Neuronal stem cell (in vitro differentiated cells): Measurements from ENCODE around the gene HRH3.

ENCODE experiments used
- DNase-seq: peaks from one replicate; pipeline ENCODE4 v3.0.0-alpha.2; 2013; ENCODE audit warnings: low spot score
- H2AFZ ChIP-seq: one replicate; pipeline ENCODE4 v1.6.1; 2013; ENCODE audit warnings: mild to moderate bottlenecking, low read length, inconsistent platforms
- H2AK5ac ChIP-seq: 2 replicates; pipeline ENCODE4 v1.6.1; 2013; ENCODE audit warnings: low read depth, mild to moderate bottlenecking, inconsistent platforms, low read length, moderate library complexity, mixed read lengths
- H2BK120ac ChIP-seq: 2 replicates; pipeline ENCODE4 v1.6.1; 2013; ENCODE audit warnings: low read depth, mild to moderate bottlenecking, inconsistent platforms, low read length, moderate library complexity, mixed read lengths
- H2BK12ac ChIP-seq: one replicate; pipeline ENCODE4 v1.6.1; 2013; ENCODE audit warnings: low read length, inconsistent platforms
- H2BK15ac ChIP-seq: 2 replicates; pipeline ENCODE4 v1.6.1; 2013; ENCODE audit warnings: mild to moderate bottlenecking, low read length, inconsistent platforms, mixed read lengths
- H2BK5ac ChIP-seq: one replicate; pipeline ENCODE4 v1.6.1; 2013; ENCODE audit warnings: inconsistent platforms, mild to moderate bottlenecking, low read length, moderate library complexity
- H3K14ac ChIP-seq: one replicate; pipeline ENCODE4 v1.6.1; 2013; ENCODE audit warnings: low read length, inconsistent platforms
- H3K18ac ChIP-seq: 2 replicates; pipeline ENCODE4 v1.6.1; 2013; ENCODE audit warnings: low read length, inconsistent platforms
- H3K23ac ChIP-seq: 2 replicates; pipeline ENCODE4 v1.6.1; 2013; ENCODE audit warnings: low read depth, mild to moderate bottlenecking, mixed read lengths, low read length, inconsistent platforms; ENCODE audit not compliant: poor library complexity
- H3K27ac ChIP-seq: replicated peaks from 3 replicates; pipeline ENCODE4 v1.5.1; 2013; ENCODE audit warnings: low read length, inconsistent platforms
- H3K27me3 ChIP-seq, 3 experiments: 2 replicates each; pipeline ENCODE4 v1.6.1; 2013; ENCODE audit warnings: low read length in 3 of 3, mild to moderate bottlenecking in 2 of 3, inconsistent platforms in 1 of 3, low read depth in 1 of 3, mixed read lengths in 1 of 3, moderate library complexity in 1 of 3; ENCODE audit not compliant: control insufficient read depth in 3 of 3, insufficient read depth in 3 of 3
- H3K36me3 ChIP-seq, 2 donors: replicated peaks in 1 of 2; 2 replicates each; pipeline ENCODE4 v1.6.1; 2013; ENCODE audit warnings: low read length in 2 of 2; ENCODE audit not compliant: control insufficient read depth in 2 of 2, insufficient read depth in 2 of 2
- H3K4ac ChIP-seq: 2 replicates; pipeline ENCODE4 v1.6.1; 2013; ENCODE audit warnings: inconsistent platforms, mild to moderate bottlenecking, low read length, moderate library complexity
- H3K4me1 ChIP-seq, 2 donors: 1 replicate in 1 of 2; 2 replicates in 1 of 2; pipeline ENCODE4 v1.6.1; 2013; ENCODE audit warnings: low read length in 2 of 2, low read depth in 1 of 2; ENCODE audit not compliant: control insufficient read depth in 2 of 2, insufficient read depth in 1 of 2
- H3K4me2 ChIP-seq: one replicate; pipeline ENCODE4 v1.6.1; 2013; ENCODE audit warnings: mild to moderate bottlenecking, low read length, inconsistent platforms; ENCODE audit not compliant: insufficient read depth, poor library complexity, severe bottlenecking
- H3K4me3 ChIP-seq, 2 donors: 2 replicates each; pipeline ENCODE4 v1.5.1; 2013; ENCODE audit warnings: low read length in 2 of 2, mild to moderate bottlenecking in 2 of 2, inconsistent platforms in 1 of 2, moderate library complexity in 1 of 2
- H3K79me1 ChIP-seq: one replicate; pipeline ENCODE4 v1.6.1; 2013; ENCODE audit warnings: low read depth, mild to moderate bottlenecking, inconsistent platforms, low read length, moderate library complexity
- H3K9ac ChIP-seq: one replicate; pipeline ENCODE4 v1.6.1; 2013; ENCODE audit warnings: mild to moderate bottlenecking, low read depth, low read length, inconsistent platforms; ENCODE audit not compliant: poor library complexity
- H3K9me3 ChIP-seq, 2 donors: replicated peaks in 1 of 2; 2 replicates each; pipeline versions ENCODE3 to v1.6.1; 2013; ENCODE audit warnings: low read length in 2 of 2, mild to moderate bottlenecking in 2 of 2, inconsistent platforms in 1 of 2, low read depth in 1 of 2, mixed read lengths in 1 of 2, moderate library complexity in 1 of 2; ENCODE audit not compliant: control insufficient read depth in 2 of 2, insufficient read depth in 1 of 2
- H4K8ac ChIP-seq: one replicate; pipeline ENCODE4 v1.6.1; 2013; ENCODE audit warnings: low read depth, mild to moderate bottlenecking, inconsistent platforms, low read length, moderate library complexity
- H4K91ac ChIP-seq: one replicate; pipeline ENCODE4 v1.6.1; 2013; ENCODE audit warnings: low read length, low read depth, mild to moderate bottlenecking, inconsistent platforms; ENCODE audit not compliant: poor library complexity
- WGBS, 2 donors: extraction: QIAGEN DNeasy Blood & Tissue Kit; methylation state at CpG; one replicate each; pipeline ENCODE4 v1.1.7; 2013; ENCODE audit warnings: missing lambda C conversion rate in 2 of 2, mixed read lengths in 1 of 2; ENCODE audit not compliant: insufficient read length in 2 of 2, insufficient replicate concordance in 1 of 2; ENCODE audit errors: extremely low coverage in 2 of 2; 5-methylcytosine and 5-hydroxymethylcytosine counted together

The HRH3 gene

DNA sequence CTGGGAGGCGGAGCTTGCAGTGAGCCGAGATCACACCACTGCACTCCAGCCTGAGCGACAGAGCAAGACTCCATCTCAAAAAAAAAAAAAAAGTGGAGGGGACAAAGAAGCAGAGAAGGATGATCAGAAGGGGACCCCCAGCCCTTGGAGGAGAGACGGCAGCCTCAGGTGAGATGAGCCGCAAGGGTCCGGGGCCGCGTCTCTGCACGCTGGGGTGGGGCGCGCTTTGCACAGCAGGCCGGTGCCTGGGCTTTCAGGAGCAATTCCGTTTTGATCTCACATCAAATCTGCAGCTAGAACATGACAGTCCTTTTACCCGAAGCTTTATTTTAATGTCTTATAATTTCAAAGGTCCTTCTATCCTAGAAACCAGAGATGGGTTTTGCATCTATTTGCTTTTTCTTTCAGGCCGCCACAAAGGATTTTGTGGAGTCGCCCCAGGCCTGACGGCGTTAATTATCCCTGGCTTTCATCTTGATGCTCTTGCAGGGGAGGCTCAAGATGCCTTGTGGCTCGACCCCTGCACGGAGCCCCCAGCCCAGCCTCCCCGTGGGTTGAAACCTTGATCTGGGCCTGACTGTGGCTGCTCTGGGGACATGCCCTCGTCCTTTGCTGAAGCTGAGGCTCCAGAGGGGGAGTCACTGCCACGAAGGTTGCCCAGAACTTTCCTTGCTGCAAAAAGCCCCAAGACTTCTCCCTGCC lies 17.3 kb downstream of the HRH3 start:
- H3K4me1 ChIP-seq, result peaks cover 0 to under 1% of the 10 kb centered on the region in 2 donors
- peaks cover 26 to 47% of the 10 kb centered on the region in 2 donors for H3K36me3 ChIP-seq
- H3K9me3 ChIP-seq, result peaks cover 0 to 2% of the 10 kb centered on the region in 2 donors
- DNase-seq, result no peak
- WGBS, 2 donors, result no CpG with 5 or more reads among the region's 23 CpGs
- H2BK15ac ChIP-seq, result no peak overlapping the region
- H3K18ac ChIP-seq, result no peak overlapping the region
- H3K14ac ChIP-seq, result no peak overlapping the region
- no peak overlapping the region for H4K91ac ChIP-seq
- H4K8ac ChIP-seq, result no peak overlapping the region
- H3K23ac ChIP-seq, result no peak overlapping the region
- H2AFZ ChIP-seq, result no peak overlapping the region
- peaks cover 4% of the 10 kb centered on the region for H3K79me1 ChIP-seq
- H3K9ac ChIP-seq, result no peak overlapping the region
- H2AK5ac ChIP-seq, result no peak overlapping the region
- H3K4me3 ChIP-seq, result no peak overlapping the region
- H3K4ac ChIP-seq, result no peak overlapping the region
- H2BK5ac ChIP-seq, result no peak overlapping the region
- no peak overlapping the region for H2BK120ac ChIP-seq
- H3K27ac ChIP-seq, result no peak overlapping the region
- no peaks in the 10 kb centered on the region for H3K27me3 ChIP-seq
- H2BK12ac ChIP-seq, result no peak overlapping the region
- no peak overlapping the region for H3K4me2 ChIP-seq

DNA sequence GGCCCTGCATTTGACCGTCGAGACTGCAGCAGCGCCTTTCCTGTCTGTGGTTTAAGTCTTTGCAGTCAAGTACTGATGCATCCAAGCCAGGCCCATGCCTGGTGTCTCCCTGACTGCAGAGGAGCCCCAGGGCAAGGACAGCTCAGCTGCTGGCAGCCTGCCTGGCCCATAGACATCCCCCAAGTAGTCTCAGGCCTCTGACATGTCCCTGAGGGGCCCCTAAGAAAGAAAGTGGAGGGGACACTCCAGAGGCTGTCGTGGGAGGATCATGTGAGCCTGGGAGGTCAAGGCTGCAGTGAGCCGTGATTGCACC lies 18.0 kb downstream of the HRH3 start:
- Histone ChIP-seq H2BK120ac (no peak overlapping the region), H3K9me3 (peaks cover 0 to 2% of the 10 kb centered on the region in 2 donors), H3K36me3 (peaks cover 29 to 54% of the 10 kb centered on the region in 2 donors), H2AK5ac (no peak overlapping the region), H4K91ac (no peak overlapping the region), H3K9ac (no peak overlapping the region), H3K4me2 (no peak overlapping the region), H3K18ac (no peak overlapping the region), H3K23ac (no peak overlapping the region), H4K8ac (no peak overlapping the region), H3K27ac (no peak overlapping the region), H2AFZ (no peak overlapping the region), H3K79me1 (peaks cover 4% of the 10 kb centered on the region), H2BK5ac (no peak overlapping the region), H3K4me1 (no peaks in the 10 kb centered on the region), H3K4me3 (no peak overlapping the region), H3K14ac (no peak overlapping the region), H2BK15ac (no peak overlapping the region), H2BK12ac (no peak overlapping the region), H3K27me3 (no peaks in the 10 kb centered on the region), H3K4ac (no peak overlapping the region)
- DNase-seq, result no peak
- WGBS, 2 donors, result no CpG with 5 or more reads among the region's 5 CpGs

GRCh38 chr20:62201173-62202082 lies 18.6 kb downstream of the HRH3 start:
- Histone ChIP-seq H3K9ac (peak overlapping the region; percentile 4), H3K9me3 (peaks cover 0 to 2% of the 10 kb centered on the region in 2 donors), H2BK5ac (no peak overlapping the region), H2BK120ac (no peak overlapping the region), H2BK12ac (no peak overlapping the region), H3K4me2 (no peak overlapping the region), H3K4me1 (no peaks in the 10 kb centered on the region), H3K4ac (no peak overlapping the region), H4K91ac (no peak overlapping the region), H3K14ac (no peak overlapping the region), H3K79me1 (peaks cover 4% of the 10 kb centered on the region), H3K27me3 (no peaks in the 10 kb centered on the region), H2BK15ac (no peak overlapping the region), H2AFZ (no peak overlapping the region), H3K27ac (no peak overlapping the region), H3K4me3 (peak overlapping the region in 1 of 2 donors; percentile 28), H4K8ac (no peak overlapping the region), H2AK5ac (no peak overlapping the region), H3K18ac (no peak overlapping the region), H3K23ac (peak overlapping the region; percentile 43), H3K36me3 (peaks cover 29 to 55% of the 10 kb centered on the region in 2 donors)
- DNase-seq, result no peak
- WGBS, 2 donors, result no CpG with 5 or more reads among the region's 38 CpGs

GRCh38 chr20:62200491-62201172 lies 19.4 kb downstream of the HRH3 start:
- H3K27me3 ChIP-seq, result no peaks in the 10 kb centered on the region
- H4K91ac ChIP-seq, result no peak overlapping the region
- no peaks in the 10 kb centered on the region for H3K4me1 ChIP-seq
- no peak overlapping the region for H3K4me3 ChIP-seq
- H3K4ac ChIP-seq, result no peak overlapping the region
- H3K14ac ChIP-seq, result no peak overlapping the region
- no peak overlapping the region for H3K27ac ChIP-seq
- no peak overlapping the region for H3K9ac ChIP-seq
- no peak overlapping the region for H3K4me2 ChIP-seq
- peaks cover 4% of the 10 kb centered on the region for H3K79me1 ChIP-seq
- H2BK5ac ChIP-seq, result no peak overlapping the region
- H3K9me3 ChIP-seq, result peaks cover 0 to 2% of the 10 kb centered on the region in 2 donors
- DNase-seq, result no peak
- H3K23ac ChIP-seq, result peak overlapping the region; percentile 43
- H3K36me3 ChIP-seq, result peaks cover 29 to 63% of the 10 kb centered on the region in 2 donors
- no peak overlapping the region for H3K18ac ChIP-seq
- no CpG with 5 or more reads among the region's 38 CpGs for WGBS, 2 donors
- H2AFZ ChIP-seq, result no peak overlapping the region
- H4K8ac ChIP-seq, result no peak overlapping the region
- no peak overlapping the region for H2AK5ac ChIP-seq
- no peak overlapping the region for H2BK15ac ChIP-seq
- no peak overlapping the region for H2BK120ac ChIP-seq
- H2BK12ac ChIP-seq, result no peak overlapping the region
